NCI-H82 treated with DMSO at 0.1 percent for 48 hours (cell line): ENCODE measurements around the gene RBM26.

Source experiments
- DNase-seq: peaks from one replicate; lab custom pipeline; 2025; ENCODE audit not compliant: unreplicated experiment; lab: John Stamatoyannopoulos, UW

RBM26 gene

DNA sequence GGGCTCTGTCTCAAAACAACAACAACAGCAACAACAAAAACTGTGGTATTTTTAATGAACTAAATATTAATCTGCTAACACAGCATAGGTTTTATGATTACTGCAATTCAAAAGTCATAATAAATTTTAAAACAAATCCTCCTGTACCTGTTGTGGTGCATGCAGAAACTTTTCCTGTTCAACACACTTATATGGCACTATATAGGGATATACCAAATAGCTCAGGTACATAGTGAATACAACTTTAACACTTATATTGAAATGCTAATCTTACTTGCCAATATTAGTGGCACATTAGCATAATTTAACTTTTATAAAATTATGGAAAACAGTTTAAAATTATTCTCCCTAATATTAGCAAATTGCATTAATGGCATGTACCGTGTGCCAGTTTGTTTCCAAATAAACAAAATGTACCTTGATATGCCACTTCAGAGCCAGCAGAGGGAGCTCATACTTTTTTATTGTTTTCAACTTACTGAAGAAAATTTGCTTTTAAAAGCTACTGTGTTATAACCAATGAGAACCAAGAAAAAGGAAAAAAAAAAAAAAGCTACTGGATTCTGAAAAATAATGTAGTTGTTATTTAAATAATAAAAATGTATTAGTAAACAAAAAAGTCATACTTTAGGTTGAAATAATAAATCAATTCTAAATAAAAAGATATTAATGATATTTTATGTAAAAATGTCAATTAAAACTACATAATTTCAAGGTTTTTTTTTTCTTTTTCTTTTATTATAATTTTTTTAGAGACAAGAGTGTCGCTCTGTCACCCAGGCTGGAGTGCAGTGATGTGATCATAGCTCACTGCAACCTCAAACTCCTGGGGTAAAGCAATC is 18.0 kb upstream of the RBM26 start:
- DNase-seq, result peak; percentile 40

DNA sequence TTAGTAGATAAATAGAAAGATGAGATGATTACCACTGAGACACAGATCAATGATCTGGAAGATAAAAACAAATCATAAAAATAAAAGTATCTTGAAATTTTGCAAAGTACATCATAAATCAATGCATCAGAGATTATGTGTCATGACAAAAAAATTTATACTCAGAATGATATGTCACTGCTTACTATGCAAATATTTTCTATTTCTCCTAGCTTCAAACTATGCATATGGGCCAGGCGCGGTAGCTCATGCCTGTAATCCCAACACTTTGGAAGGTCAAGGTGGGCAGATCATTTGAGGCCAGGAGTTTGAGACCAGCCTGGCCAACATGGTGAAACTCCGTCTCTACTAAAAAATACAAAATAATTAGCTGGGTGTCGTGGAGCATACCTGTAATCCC is 17.3 kb upstream of the RBM26 start:
- DNase-seq, result no peak

DNA sequence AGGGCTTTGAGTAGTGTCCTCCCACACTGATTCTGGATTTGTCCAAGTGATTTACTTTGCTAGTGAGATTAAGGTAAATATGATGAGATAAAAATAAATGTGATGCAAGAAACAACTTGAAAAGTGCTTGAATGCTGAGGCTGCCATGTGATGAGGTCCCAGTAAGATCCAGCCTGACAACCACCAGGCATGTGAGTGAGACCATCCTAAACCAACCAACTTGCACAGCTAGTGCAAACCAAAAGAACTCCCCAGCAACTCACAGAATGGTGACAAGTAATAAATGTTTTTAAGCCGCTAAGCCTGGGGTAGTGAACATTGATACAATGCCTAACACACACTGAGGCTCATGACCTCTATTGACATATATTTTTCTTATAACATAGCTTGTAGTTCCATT is 13.3 kb upstream of the RBM26 start:
- no peak for DNase-seq

DNA sequence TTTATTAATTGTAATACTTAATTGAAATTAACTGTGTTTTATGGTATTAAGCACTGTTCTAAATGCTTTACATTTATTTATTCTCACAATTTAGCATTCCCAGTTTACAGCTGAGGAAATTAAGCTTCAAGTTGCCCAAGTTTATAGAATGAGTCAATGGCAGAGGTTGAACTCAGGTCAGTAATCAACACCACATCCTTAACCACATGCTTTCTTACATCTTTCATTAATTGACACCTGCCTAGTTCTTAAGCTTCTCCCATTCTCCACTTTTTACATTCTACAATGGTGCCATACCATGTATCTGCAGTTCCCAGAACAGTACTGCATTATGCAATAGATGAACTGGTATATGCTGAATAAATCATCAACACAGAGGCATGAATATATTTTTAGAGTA is 11.7 kb upstream of the RBM26 start:
- DNase-seq, result no peak

DNA sequence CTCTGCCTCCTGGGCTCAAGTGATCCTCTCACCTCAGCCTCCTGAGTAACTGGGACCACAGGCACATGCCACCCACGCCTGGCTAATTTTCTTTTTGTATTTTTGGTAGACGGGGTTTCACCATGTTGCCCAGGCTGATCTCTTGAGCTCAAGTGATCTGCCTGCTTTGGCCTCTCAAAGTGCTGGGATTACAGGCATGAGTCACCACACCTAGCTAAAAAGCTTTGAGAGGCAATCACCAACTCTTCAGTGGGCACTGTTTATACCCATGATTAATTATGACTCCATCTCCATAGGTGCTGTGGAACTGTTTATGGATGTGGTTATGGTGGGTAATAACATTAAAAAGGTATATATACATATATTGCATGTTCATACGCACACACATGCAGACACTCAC is 7.5 kb upstream of the RBM26 start:
- no peak for DNase-seq

DNA sequence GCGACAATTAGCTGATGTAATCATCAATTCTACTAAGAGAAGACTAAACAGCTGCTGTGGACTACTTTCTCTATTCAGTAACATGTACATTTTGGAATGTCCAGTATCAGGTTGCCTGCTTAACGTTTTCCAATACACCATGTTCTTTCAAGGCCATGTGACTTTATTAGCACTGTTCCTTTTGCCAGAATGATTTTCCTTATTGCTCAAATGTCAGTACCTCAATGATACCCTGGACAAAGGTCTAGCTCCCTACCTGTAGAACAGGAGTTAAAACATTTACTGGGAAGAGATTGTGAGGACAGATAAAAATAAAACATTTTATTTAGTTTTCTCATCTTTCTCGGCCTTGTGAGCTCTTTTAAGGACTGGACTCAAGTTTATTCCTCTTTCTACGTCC is 3.8 kb upstream of the RBM26 start:
- no peak for DNase-seq

DNA sequence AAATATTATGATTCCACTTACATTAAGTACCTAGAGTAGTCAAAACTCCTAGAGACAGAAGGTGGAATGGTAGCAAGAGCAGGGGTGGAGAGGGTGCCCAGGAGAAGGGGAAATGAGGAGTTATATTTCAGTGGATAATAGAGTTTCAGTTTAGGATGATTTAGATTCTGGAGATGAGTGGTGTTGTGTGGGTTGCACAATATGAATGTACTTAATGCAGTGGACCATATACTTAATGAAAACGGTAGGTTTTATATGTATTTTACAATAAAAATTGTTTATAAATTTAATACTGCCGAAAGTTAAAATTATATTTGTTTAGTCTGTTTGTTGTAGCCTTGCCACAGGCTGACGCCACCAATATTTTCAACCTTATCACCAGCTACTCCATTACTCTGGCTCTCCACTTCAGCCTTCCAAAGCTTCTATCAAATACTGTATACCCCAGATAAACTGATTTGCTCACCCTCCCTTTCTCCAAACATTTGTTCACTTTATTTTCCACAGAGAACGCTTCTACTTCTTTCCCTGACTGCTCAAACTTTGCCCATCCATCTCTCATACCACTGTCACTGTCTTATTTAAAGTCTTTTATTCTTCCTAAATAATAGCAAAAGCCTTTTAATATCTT is 1.4 kb upstream of the RBM26 start:
- no peak for DNase-seq

DNA sequence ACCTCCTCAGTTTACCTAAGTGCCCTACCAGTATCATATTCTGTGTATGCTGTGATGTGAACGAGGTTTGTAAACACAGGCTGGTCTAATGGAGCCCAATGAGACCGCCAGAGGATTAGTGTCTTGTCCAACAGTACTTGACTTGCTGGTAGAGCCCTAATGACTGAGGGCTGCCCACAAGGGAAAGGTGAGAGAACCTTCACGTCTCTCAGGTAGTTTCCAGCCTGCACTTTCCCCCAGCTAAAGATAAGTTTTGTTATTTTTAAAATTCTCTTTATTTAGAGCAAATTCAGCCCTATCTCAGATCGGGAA is 498 bp upstream of the RBM26 start:
- DNase-seq, result peak; percentile 72

DNA sequence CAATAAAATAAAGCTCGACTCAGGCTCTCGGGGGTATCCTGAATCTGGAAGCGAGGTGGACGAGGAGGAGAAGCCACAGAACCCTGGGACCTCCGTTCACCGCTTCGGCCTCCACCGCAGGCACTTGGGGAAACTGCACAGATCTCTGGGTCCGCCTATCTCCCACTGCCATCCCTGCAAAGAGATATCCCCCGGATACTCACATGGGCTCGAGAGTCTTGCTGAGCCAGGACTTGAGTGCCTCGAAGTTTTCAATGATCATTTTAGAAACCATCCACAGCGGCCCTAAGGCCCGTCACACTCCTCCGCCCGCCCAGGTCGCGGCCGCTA is 589 bp downstream of the RBM26 start:
- no peak for DNase-seq

DNA sequence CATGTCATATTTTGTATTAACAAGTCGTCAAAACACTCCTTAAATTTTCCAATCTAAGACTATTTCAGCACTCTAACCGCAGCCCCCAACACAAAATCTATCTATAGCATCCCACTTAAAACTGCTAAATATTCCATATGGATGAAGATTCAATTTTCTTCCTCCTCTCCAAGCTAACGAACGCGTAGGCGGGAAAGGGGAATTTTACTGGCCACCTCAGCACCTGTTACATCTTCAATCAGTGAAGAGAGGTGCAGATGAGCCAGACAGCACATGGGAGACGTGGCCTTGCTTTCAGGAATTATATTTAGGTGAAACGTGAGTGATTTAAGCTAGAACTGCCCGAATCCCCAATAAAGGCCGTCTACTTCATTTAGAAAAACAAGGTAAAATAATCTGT is 1.1 kb downstream of the RBM26 start:
- no peak for DNase-seq

DNA sequence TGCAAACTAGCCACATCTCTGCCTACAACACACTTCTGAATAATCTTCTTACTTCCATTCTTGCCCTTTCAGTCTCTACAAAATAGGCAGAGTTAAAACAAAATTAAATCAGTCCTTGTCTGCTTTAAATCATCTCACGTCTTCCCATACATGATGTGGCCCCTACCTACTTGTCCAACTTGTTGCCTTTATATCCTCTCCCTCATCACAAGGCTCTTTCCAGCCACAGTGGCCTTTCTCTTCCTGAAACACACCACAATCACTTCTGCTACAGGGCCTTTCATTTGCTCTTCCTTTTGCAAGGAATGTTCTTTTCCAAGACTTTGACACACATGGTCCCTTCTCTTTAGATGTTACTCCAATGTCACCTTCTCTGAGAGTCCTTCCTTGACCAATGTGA is 1.7 kb downstream of the RBM26 start:
- no peak for DNase-seq

DNA sequence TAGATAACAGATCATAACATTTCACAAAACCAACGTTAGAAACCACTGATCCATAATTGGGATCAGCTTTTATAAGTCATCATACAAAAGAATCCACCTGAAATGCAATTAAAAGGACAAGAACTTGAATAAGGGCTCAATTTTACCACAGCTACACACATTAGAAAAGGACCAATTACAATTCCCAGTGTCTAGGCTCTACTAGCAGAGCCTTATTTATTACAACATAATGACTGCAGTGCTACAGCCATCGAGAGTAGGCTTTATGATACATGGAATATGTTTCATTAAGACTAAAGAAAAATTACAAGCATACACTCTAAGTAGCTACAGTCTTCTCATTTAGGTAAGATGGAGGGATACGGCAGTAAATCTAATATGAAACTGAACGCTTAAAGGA is 2.9 kb downstream of the RBM26 start:
- no peak for DNase-seq

DNA sequence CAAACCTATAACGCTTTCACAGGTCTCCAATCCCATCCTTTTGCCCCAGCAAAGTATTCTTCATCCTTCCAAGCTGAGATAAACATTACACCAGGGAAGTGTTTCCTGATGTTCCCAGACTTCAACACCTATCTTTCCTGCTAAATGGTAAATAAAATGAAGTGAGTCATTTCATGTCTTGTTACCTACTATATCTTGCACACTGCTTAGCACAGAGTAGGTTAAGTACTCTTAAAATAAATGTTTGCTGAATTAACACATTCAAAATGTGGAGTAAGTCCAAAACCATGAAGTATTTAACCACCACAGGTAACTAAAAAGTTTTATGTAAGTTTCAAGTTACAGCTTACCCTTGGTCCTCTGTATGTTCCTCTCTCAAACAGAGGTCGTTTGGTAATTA is 3.4 kb downstream of the RBM26 start:
- no peak for DNase-seq

DNA sequence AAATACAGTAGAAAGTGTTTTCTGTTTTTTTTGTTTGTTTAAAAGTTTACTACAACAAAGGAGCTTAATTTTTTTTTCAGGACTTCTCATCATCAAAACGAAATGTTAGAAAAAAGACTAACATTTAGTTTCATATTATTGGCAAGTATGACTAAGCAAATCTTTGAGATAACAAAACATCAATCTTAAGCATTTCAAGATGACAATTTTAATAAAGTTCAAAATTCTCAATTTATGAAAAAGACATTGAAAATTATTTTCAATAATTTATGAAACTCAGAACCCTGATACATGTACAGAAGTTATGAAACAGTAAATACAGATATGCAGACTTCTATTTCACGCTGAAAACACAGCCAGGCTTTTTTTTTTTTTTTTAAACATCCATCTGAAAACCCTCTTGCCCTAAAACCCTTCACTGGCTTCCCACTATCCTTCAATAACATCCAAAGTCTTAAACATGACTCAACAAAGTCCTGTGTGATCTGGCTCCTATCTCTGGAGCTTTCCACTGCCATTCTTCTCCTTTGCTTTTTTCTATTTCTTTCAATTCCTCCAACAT is 3.9 kb downstream of the RBM26 start:
- DNase-seq, result no peak

DNA sequence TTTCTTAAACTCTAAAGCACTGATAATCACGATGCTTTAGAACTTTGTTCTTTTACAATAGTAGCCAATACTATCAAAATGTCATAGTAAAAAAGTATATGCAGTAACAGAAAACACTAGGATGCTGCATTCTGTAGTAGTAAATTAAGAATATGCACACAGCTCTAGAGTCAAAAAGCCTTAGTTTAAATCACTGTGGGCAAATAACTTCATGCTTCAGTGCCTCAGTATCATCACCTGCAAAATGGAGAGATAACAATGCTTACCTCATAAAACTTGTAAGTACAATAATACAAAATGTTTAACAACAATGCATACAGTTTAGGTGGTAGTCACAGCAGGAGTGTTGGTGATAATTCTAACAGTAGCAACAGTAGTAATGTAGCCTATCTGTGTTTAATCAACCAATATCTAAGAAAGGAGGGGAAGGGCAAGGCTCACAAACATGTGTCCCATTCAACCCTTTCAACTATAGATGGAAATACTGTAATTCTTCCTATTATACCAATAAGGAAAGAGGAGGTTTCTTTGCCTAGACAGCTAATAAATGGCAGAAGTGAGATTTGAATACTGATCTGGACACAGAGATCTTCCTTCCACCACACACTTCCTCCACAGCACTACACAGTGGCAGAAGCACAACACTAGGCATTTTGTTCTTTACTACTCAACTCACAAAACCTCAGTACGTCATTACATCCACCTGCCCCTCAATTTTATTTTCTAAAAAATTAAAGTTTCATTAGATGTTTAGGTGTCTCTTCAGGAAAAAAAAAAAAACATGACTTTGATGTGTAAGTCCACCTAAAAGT is 4.6 kb downstream of the RBM26 start:
- DNase-seq, result no peak

DNA sequence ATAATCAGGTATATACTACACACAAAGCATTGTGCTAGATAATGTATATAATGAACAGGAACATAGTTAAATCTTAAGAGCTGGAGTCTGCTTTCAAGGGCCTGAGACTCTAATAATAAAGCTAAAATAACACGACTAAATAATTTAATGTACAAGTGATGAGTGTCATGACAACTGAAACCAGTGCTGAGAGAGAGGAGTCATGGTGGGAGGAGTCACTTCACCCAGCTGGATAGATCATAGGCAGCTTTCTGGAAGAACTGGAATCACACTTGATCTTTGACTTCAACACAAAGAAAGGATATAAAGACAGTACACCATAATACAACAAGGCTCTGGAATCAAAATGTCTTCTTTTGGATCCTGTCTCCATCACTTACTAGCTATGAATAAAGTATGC is 7.1 kb downstream of the RBM26 start:
- no peak for DNase-seq

DNA sequence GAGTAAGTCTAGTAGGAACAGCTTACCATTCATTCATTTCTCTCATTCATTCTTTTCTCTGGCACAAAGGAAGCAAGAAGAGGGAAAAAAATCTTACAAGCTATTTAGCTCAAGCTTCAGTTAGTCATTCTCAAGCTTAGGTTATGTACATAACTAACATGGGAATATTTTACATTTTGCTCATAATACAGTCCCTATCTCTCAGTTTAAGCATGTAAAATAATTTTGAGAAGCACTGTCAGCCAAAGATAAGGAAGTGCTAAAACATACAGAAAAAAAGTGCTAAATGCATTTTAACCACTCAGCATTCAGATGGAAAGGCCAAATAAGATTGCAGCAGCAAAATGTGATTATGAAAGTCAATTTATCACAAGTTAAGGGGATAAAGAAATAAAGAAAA is 7.9 kb downstream of the RBM26 start:
- no peak for DNase-seq

DNA sequence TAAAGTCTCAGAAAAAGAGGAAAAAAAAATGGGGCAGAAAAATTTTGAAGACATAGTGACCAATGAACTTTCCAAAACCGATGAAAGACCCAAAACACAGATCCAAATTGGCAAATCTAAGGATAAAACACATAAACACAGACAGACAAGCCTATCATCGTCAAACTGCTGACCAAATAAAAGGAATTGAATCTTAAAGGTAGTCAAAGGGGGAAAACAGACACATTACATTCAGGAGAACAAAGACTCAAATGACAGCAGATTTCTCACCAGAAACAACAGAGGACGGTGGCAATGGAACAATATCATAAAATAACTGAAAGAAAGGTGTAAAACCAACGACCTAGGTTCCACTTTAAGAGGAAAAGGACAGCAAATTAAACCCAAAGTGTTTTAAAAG is 10.2 kb downstream of the RBM26 start:
- DNase-seq, result no peak

DNA sequence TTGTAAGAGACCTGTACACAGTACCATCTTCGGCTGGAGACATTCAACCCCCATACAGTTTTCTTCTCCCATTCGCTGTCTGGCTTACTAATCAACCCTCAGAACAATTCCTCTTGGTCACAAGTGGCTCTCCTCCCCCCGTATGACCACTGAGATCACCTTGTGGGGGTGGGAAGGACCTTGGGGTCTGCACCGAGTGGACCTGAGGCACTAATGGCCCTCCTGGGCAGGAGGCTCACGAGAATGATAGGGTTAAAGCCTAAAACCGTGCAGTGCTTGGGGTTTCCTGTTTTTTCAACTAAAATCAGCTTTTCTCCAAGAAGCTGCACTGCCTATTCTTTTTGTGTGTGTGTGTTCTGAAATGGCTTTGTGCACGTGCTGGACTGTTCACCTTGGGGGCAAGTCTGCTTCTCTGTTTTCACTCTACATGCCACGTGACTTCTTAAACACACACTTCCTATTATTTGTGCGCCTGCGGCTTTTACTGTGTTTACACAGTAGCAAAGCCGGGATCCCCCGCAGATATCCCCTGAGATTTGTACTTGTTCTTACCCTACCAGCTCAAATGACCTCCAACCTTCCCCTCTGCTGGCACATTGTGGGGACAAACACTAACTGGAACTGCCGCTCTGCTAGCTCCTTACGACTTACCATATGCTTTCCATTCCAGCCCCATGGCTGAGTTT is 12.3 kb downstream of the RBM26 start:
- DNase-seq, result peak; percentile 18

DNA sequence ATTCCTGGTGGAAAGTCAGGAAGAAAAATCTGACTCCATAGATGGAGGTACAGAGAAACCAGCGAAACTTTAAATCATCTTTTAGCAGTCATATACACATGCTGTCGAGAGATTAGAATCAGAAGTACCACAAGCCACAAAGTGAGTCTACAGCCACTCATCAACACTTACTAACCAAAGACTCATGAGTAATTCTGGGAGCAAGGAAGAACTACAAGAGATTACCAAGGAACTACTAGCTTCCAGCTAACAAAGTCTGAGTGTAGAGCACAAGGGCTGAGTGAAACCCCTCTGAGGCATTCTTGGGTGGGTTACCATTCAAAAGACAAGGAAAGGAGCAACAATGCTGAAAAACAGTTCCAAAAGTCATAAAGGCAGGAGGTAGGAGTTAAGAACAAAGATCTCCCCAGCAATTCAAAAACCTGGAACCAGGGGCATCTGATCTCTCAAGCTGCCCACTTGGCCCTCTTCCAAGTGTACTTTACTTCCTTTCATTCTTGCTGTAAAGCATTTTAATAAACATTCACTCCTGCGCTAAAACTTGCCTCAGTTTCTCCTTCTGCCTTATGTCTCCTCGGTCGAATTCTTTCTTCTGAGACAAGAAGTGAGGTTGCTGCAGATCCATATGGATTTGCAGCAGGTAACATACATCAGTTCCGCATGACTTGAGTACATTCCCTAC is 13.0 kb downstream of the RBM26 start:
- no peak for DNase-seq

DNA sequence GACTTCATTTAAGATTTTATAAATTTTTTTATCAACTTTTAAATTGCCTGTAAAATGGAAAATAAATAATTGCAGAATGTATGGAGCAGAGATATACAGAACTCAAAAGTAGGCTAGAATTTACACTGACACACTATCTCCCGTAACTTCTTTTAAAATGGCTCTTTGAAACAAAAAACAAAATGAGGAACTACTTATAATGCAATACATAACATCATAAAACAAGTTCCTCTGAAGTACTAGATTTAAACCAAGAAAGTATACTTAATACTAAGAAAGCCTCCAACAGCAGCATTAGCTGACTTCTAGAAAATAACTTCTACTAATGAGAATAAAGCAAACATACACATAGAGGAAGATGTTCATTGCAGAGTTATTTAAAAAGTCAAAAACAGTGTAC is 17.0 kb downstream of the RBM26 start:
- no peak for DNase-seq
